GM12874 (cell line): ENCODE data around the gene WASL.

Source experiments
- CTCF ChIP-seq: IDR thresholded peaks from 2 replicates; pipeline ENCODE4 v1.5.1; 2011; ENCODE audit warnings: low read depth, mild to moderate bottlenecking, control low read depth, low read length, moderate library complexity; ENCODE audit not compliant: insufficient read depth

WASL gene

GRCh38 chr7:123748734-123749536 is at the start of gene WASL:
Gene WASL, minus strand, starts transcription at chr7:123749003. Its CDS starts 269 bp downstream, at chr7:123748734.
- TF ChIP-seq CTCF: no peak

- no peak for TF ChIP-seq CTCF
Observed at GRCh38 chr7:123797673-123798531, 49.1 kb upstream of the WASL start.

- TF ChIP-seq CTCF: no peak
Observed at GRCh38 chr7:123796568-123796967, 47.8 kb upstream of the WASL start.

- no peak for TF ChIP-seq CTCF
Observed at GRCh38 chr7:123795917-123796316, 47.1 kb upstream of the WASL start.

- TF ChIP-seq CTCF: no peak
Observed at GRCh38 chr7:123792547-123792946, 43.7 kb upstream of the WASL start.

GRCh38 chr7:123791001-123791400 is 42.2 kb upstream of the WASL start:
- no peak for TF ChIP-seq CTCF

- TF ChIP-seq CTCF: no peak
Observed at GRCh38 chr7:123789817-123790216, 41.0 kb upstream of the WASL start.
